SK-N-SH (cell line): ENCODE data around the gene EML2. TPM values are rescaled to one million over a fixed set of nuclear protein-coding genes. Genes with fewer than 3 reads are reported as not detected.

ENCODE experiments used
- CTCF ChIA-PET: fragments of 300-600, 350-600 bp; formaldehyde crosslinking; extraction: SDS; loops from one replicate; lab custom pipeline; 2021; lab: Yijun Ruan, JAX
- POLR2A ChIA-PET: fragments of 350-600 bp; sonication (Branson Sonifier 250); formaldehyde crosslinking; extraction: SDS; loops from one replicate; lab custom pipeline; 2020; ENCODE audit warnings: antibody characterized with exemption, inconsistent platforms; lab: Yijun Ruan, JAX
- DNase-seq: peaks from one replicate; pipeline ENCODE4 v3.0.0; 2012
- H2AFZ ChIP-seq: fragments of 200-600 bp; sonication (generic); 2 replicates; pipeline ENCODE4 v1.8.1; 2016; ENCODE audit warnings: antibody characterized with exemption, mild to moderate bottlenecking, low read depth
- H3F3A ChIP-seq: fragments of 200-600 bp; sonication (generic); replicated peaks from 2 replicates; pipeline ENCODE3; 2016; ENCODE audit warnings: antibody characterized with exemption, mild to moderate bottlenecking; ENCODE audit not compliant: insufficient read depth
- H3K27ac ChIP-seq, 2 experiments: fragments of 200-500 bp in 1 of 2; fragments of 200-600 bp in 1 of 2; sonication (Bioruptor generic) in 1 of 2; sonication (generic), shearing (Covaris generic) in 1 of 2; 2 replicates each; pipeline versions ENCODE4 v1.5.1 to v1.6.1; 2014 to 2016; ENCODE audit warnings: low read depth in 2 of 2, inconsistent platforms in 1 of 2, low read length in 1 of 2, mild to moderate bottlenecking in 1 of 2, mixed read lengths in 1 of 2
- H3K27me3 ChIP-seq: fragments of 200-600 bp; sonication (generic), shearing (Covaris generic); 2 replicates; pipeline ENCODE4 v1.6.1; 2016; ENCODE audit warnings: mixed run types; ENCODE audit not compliant: insufficient read depth
- H3K36me3 ChIP-seq, 2 experiments: fragments of 200-500 bp in 1 of 2; fragments of 200-600 bp in 1 of 2; sonication (Bioruptor generic) in 1 of 2; sonication (generic) in 1 of 2; replicated peaks in 1 of 2; 2 replicates each; pipeline versions ENCODE3 to v1.5.1; 2014 to 2016; ENCODE audit warnings: low read length in 1 of 2, mild to moderate bottlenecking in 1 of 2; ENCODE audit not compliant: insufficient read depth in 2 of 2, control insufficient read depth in 1 of 2
- H3K4me1 ChIP-seq, 2 experiments: fragments of 200-500 bp in 1 of 2; fragments of 200-600 bp in 1 of 2; sonication (Bioruptor generic) in 1 of 2; sonication (generic), shearing (Covaris generic) in 1 of 2; 2 replicates each; pipeline versions ENCODE4 v1.5.1 to v1.6.1; 2014 to 2016; ENCODE audit warnings: low read depth in 1 of 2, low read length in 1 of 2, mixed run types in 1 of 2; ENCODE audit not compliant: insufficient read depth in 2 of 2, control insufficient read depth in 1 of 2
- H3K4me2 ChIP-seq: fragments of 200-600 bp; sonication (generic), shearing (Covaris generic); 2 replicates; pipeline ENCODE4 v1.6.1; 2017; ENCODE audit warnings: mixed run types
- H3K4me3 ChIP-seq, 2 experiments: fragments of 200-500 bp in 1 of 2; fragments of 200-600 bp in 1 of 2; sonication (Bioruptor generic) in 1 of 2; sonication (generic), shearing (Covaris generic) in 1 of 2; 2 replicates each; pipeline versions ENCODE4 v1.5.1 to v1.8.1; 2014 to 2016; ENCODE audit warnings: low read depth in 2 of 2, inconsistent platforms in 1 of 2, low read length in 1 of 2, mild to moderate bottlenecking in 1 of 2, mixed read lengths in 1 of 2, moderate library complexity in 1 of 2
- H3K79me2 ChIP-seq: fragments of 200-600 bp; sonication (generic); 2 replicates; pipeline ENCODE4 v1.8.1; 2017; ENCODE audit warnings: mild to moderate bottlenecking; ENCODE audit not compliant: insufficient read depth
- H3K9ac ChIP-seq: fragments of 200-600 bp; sonication (generic); 2 replicates; pipeline ENCODE4 v1.6.1; 2017; ENCODE audit warnings: mixed run types
- H3K9me2 ChIP-seq: fragments of 200-600 bp; sonication (generic); 2 replicates; pipeline ENCODE4 v1.6.1; 2017; ENCODE audit warnings: mixed run types
- H3K9me3 ChIP-seq: fragments of 200-600 bp; sonication (generic); 2 replicates; pipeline ENCODE4 v1.6.1; 2017; ENCODE audit warnings: mixed run types, mild to moderate bottlenecking, moderate library complexity
- H4K20me1 ChIP-seq: fragments of 200-600 bp; sonication (generic); 2 replicates; pipeline ENCODE4 v1.6.1; 2017; ENCODE audit warnings: mild to moderate bottlenecking, mixed run types; ENCODE audit not compliant: insufficient read depth
- CHD2 ChIP-seq: fragments of 150-350 bp; IDR thresholded peaks from 2 replicates; pipeline ENCODE4 v1.6.1; 2018; ENCODE audit warnings: low read length; ENCODE audit not compliant: partially characterized antibody
- EP300 ChIP-seq, 2 experiments: IDR thresholded peaks; 2 replicates each; pipeline versions ENCODE4 v1.4.0 to v1.6.1; 2012; ENCODE audit warnings: borderline replicate concordance in 1 of 2, low read depth in 1 of 2, low read length in 1 of 2
- FOSL2 ChIP-seq: IDR thresholded peaks from 2 replicates; pipeline ENCODE4 v1.4.0; 2012; ENCODE audit warnings: low read depth, mild to moderate bottlenecking, moderate library complexity, borderline replicate concordance
- FOXJ3 ChIP-seq: sonication (generic); formaldehyde crosslinking; IDR thresholded peaks from 2 replicates; pipeline ENCODE4 v1.5.1; 2020; ENCODE audit warnings: mild to moderate bottlenecking, missing genetic modification reagents
- FOXM1 ChIP-seq: IDR thresholded peaks from 2 replicates; pipeline ENCODE4 v1.4.0; 2012; ENCODE audit warnings: low read depth, mild to moderate bottlenecking
- GATA2 ChIP-seq: sonication (generic); formaldehyde crosslinking; IDR thresholded peaks from 2 replicates; pipeline ENCODE4 v1.5.0; 2020; ENCODE audit warnings: mild to moderate bottlenecking, missing genetic modification reagents
- JUND ChIP-seq: IDR thresholded peaks from 2 replicates; pipeline ENCODE4 v1.4.0; 2012
- MXI1 ChIP-seq: IDR thresholded peaks from 2 replicates; pipeline ENCODE4 v1.6.1; 2012; ENCODE audit warnings: mild to moderate bottlenecking, low read depth, low read length, improper control_type of control experiment
- RCOR1 ChIP-seq: fragments of 150-350 bp; IDR thresholded peaks from 2 replicates; pipeline ENCODE4 v1.6.1; 2017; ENCODE audit warnings: antibody characterized with exemption, low read length
- SIN3A ChIP-seq: IDR thresholded peaks from 2 replicates; pipeline ENCODE4 v1.6.1; 2012; ENCODE audit warnings: low read depth, mild to moderate bottlenecking, low read length, moderate library complexity, borderline replicate concordance
- SMC3 ChIP-seq: IDR thresholded peaks from 2 replicates; pipeline ENCODE4 v1.6.1; 2012; ENCODE audit warnings: low read depth, low read length, improper control_type of control experiment
- TAF1 ChIP-seq: IDR thresholded peaks from 2 replicates; pipeline ENCODE4 v1.6.1; 2012; ENCODE audit warnings: low read depth, mild to moderate bottlenecking, low read length, moderate library complexity, borderline replicate concordance
- TCF12 ChIP-seq: IDR thresholded peaks from 2 replicates; pipeline ENCODE4 v1.4.0; 2012
- TEAD4 ChIP-seq: IDR thresholded peaks from 2 replicates; pipeline ENCODE4 v1.4.0; 2012; ENCODE audit warnings: mild to moderate bottlenecking, borderline replicate concordance; ENCODE audit not compliant: insufficient read depth
- USF1 ChIP-seq: IDR thresholded peaks from 2 replicates; pipeline ENCODE4 v1.4.0; 2012; ENCODE audit warnings: low read depth, borderline replicate concordance
- USF2 ChIP-seq: fragments of 150-350 bp; IDR thresholded peaks from 2 replicates; pipeline ENCODE4 v1.6.1; 2017; ENCODE audit warnings: antibody characterized with exemption, low read length, low read depth, borderline replicate concordance
- WGBS: methylation state at CpG from one replicate; pipeline ENCODE4 v1.1.6; 2017; ENCODE audit warnings: low lambda C conversion rate; 5-methylcytosine and 5-hydroxymethylcytosine counted together
- polyA plus RNA-seq, 3 experiments: library from polyadenylated mRNA; depleted of rRNA; stranded (reverse); fragments of >200 nt; gene quantifications; 2 replicates each; pipeline ENCODE4 v1.2.3, GENCODE V29; 2012
- TF ChIP-seq, protein P1 (sequence below): IDR thresholded peaks from 2 replicates; pipeline ENCODE4; 2012
- TF ChIP-seq, protein P2 (sequence below): IDR thresholded peaks from 2 replicates; pipeline ENCODE4 v1.4.0; 2012; ENCODE audit warnings: low read depth
- TF ChIP-seq, protein P3 (sequence below): fragments of 200-600 bp; sonication (generic); IDR thresholded peaks from 2 replicates; pipeline ENCODE4 v1.6.1; 2017; ENCODE audit warnings: antibody characterized with exemption, mild to moderate bottlenecking, moderate library complexity

EML2 gene
- polyA plus RNA-seq, 1 of the 3 experiments (the other 2 are of a cell fraction), result 12.4 TPM

GRCh38 chr19:45657520-45658167, 18.4 kb upstream of the EML2 start:
- WGBS, result 64% methylated on average over 10 of the region's 14 CpGs
- POLR2A ChIA-PET, result no interaction called here
- CTCF ChIA-PET, result no interaction called here

More at GRCh38 chr19:45657520-45658167, 18.4 kb upstream of the EML2 start:
- Histone ChIP-seq H3K4me1 (no peaks in the 10 kb centered on the region; a peak in 1 of 4 replicates), H2AFZ (no peak overlapping the region), H3K27me3 (no peaks in the 10 kb centered on the region), H3F3A (no peaks in the 10 kb centered on the region)
- peak; percentile 46 for DNase-seq
- TF ChIP-seq USF1, result no peak
- TF ChIP-seq, protein P1, sequence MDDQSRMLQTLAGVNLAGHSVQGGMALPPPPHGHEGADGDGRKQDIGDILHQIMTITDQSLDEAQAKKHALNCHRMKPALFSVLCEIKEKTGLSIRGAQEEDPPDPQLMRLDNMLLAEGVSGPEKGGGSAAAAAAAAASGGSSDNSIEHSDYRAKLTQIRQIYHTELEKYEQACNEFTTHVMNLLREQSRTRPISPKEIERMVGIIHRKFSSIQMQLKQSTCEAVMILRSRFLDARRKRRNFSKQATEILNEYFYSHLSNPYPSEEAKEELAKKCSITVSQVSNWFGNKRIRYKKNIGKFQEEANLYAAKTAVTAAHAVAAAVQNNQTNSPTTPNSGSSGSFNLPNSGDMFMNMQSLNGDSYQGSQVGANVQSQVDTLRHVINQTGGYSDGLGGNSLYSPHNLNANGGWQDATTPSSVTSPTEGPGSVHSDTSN, result no peak
- TF ChIP-seq FOSL2, result no peak
- TF ChIP-seq FOXM1, result no peak
- TF ChIP-seq CHD2, result no peak
- no peak for TF ChIP-seq TEAD4
- TF ChIP-seq MXI1, result no peak
- no peak for TF ChIP-seq EP300 (IDR thresholded peaks at IDR 0.05; ENCODE audit: borderline replicate concordance in 1 of 2, low read depth in 1 of 2, low read length in 1 of 2)
- no peak for TF ChIP-seq TAF1
- TF ChIP-seq, protein P2, sequence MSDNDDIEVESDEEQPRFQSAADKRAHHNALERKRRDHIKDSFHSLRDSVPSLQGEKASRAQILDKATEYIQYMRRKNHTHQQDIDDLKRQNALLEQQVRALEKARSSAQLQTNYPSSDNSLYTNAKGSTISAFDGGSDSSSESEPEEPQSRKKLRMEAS, result no peak
- TF ChIP-seq USF2, result no peak
- TF ChIP-seq, protein P3, sequence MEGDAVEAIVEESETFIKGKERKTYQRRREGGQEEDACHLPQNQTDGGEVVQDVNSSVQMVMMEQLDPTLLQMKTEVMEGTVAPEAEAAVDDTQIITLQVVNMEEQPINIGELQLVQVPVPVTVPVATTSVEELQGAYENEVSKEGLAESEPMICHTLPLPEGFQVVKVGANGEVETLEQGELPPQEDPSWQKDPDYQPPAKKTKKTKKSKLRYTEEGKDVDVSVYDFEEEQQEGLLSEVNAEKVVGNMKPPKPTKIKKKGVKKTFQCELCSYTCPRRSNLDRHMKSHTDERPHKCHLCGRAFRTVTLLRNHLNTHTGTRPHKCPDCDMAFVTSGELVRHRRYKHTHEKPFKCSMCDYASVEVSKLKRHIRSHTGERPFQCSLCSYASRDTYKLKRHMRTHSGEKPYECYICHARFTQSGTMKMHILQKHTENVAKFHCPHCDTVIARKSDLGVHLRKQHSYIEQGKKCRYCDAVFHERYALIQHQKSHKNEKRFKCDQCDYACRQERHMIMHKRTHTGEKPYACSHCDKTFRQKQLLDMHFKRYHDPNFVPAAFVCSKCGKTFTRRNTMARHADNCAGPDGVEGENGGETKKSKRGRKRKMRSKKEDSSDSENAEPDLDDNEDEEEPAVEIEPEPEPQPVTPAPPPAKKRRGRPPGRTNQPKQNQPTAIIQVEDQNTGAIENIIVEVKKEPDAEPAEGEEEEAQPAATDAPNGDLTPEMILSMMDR, result no peak
- no peak for TF ChIP-seq TCF12
- TF ChIP-seq FOXJ3 (CRISPR knock-in tag), result no peak
- TF ChIP-seq SMC3, result no peak
- TF ChIP-seq JUND, result no peak
- TF ChIP-seq RCOR1, result no peak
- no peak for TF ChIP-seq GATA2 (CRISPR knock-in tag)
- TF ChIP-seq SIN3A, result no peak
- TF ChIP-seq, all 33 proteins: peak for 0
- Histone ChIP-seq H3K36me3 (no peaks in the 10 kb centered on the region), H3K27ac (no peak overlapping the region), H3K79me2 (no peaks in the 10 kb centered on the region), H3K4me3 (no peak overlapping the region), H3K9me2 (no peaks in the 10 kb centered on the region), H4K20me1 (no peaks in the 10 kb centered on the region), H3K9ac (no peak overlapping the region), H3K4me2 (no peak overlapping the region), H3K9me3 (no peaks in the 10 kb centered on the region)
